Right lobe of liver (tissue), 4 donors: ENCODE data around the gene C15orf62.

Experiments used
- POLR2A ChIP-seq: fragments of 450-650 bp; IDR thresholded peaks from one replicate; pipeline ENCODE4 v1.6.1; 2017; ENCODE audit warnings: antibody characterized with exemption, mild to moderate bottlenecking
- TF ChIP-seq, protein P1 (sequence below), 4 donors: fragments of 200-600 bp in 3 of 4; fragments of 450-650 bp in 1 of 4; IDR thresholded peaks; one replicate each; pipeline versions ENCODE4 v1.5.1 to v1.8.0; 2016 to 2022; ENCODE audit warnings: antibody characterized with exemption in 4 of 4, mild to moderate bottlenecking in 2 of 4
- donor health status: DM: no; HTN: no; CAD: no.
- donor health status: DM: no; HTN: no; CAD: no.
- donor health status: DM: no; HTN: yes; CAD: no.

GRCh38 chr15:40737048-40737447 lies 32.7 kb upstream of the C15orf62 start:
- TF ChIP-seq, protein P1, sequence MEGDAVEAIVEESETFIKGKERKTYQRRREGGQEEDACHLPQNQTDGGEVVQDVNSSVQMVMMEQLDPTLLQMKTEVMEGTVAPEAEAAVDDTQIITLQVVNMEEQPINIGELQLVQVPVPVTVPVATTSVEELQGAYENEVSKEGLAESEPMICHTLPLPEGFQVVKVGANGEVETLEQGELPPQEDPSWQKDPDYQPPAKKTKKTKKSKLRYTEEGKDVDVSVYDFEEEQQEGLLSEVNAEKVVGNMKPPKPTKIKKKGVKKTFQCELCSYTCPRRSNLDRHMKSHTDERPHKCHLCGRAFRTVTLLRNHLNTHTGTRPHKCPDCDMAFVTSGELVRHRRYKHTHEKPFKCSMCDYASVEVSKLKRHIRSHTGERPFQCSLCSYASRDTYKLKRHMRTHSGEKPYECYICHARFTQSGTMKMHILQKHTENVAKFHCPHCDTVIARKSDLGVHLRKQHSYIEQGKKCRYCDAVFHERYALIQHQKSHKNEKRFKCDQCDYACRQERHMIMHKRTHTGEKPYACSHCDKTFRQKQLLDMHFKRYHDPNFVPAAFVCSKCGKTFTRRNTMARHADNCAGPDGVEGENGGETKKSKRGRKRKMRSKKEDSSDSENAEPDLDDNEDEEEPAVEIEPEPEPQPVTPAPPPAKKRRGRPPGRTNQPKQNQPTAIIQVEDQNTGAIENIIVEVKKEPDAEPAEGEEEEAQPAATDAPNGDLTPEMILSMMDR (IDR thresholded peaks at IDR 0.05), result no peak
- no peak for TF ChIP-seq POLR2A
